GM21390 (cell line): ENCODE data around the gene SDF2.
"Not testable (repeated sequence)": the region's sequence is repeated elsewhere in the genome, so short reads cannot be mapped to it uniquely, and the experiment has no call there.

Source experiments
- ATAC-seq: cut with Tn5 transposase; IDR thresholded peaks from one replicate; pipeline ENCODE4 v1.9.1; 2021; ENCODE audit not compliant: unreplicated experiment

Gene SDF2

DNA sequence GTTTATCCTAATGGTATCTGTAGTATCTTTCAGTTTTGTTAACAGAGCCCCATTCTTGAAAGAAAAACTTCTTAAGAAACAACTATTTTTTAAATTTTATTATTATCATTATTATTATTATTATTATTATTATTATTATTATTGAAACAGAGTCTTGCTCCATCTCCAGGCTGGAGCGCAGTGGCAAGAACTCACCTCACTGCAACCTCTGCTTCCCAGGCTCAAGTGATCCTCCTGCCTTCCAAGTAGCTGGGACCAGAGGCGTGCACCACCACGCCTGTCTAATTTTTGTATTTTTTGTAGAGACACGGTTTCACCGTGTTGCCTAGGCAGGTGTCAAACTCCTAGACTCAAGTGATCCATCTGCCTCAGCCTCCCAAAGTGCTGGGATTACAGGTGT is 23.7 kb upstream of the SDF2 start:
- ATAC-seq, result no peak

DNA sequence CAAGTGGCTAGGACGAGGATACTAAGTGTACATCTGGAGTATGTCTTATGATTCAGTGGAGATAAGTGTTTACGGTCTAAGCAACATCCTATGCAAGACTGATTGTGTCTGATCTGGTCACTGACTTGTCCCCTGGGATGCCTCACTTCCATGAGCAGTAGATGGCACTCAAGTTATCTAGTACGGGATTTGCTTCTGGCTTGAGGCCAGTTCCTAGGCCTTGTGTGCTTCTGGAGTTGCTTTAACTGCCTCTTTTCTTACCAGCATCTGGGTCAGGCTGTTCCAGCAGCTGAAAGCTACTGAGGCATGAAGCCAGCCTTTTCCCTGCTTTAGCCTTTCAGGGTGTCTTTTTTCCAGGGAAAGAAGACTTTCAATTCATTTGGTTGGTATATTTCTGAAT is 23.3 kb upstream of the SDF2 start:
- no peak for ATAC-seq

GRCh38 chr17:28682655-28683054 is 20.9 kb upstream of the SDF2 start:
- no peak for ATAC-seq

DNA sequence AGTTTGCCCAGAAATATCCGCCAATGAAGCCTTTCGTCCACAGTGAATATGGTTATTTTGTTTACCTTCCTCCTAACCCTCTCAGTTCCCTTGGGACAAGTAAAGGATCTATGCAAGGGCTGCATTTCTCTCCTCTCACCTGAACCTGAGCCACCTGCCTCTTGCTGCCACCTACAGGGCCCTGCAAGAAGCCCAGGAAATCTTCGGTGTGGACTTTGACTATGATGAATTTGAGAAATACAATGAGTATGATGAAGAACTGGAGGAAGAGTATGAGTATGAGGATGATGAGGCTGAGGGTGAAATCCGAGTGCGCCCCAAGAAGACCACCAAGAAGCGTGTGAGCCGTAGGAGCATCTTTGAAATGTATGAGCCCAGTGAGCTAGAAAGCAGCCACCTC is 14.3 kb upstream of the SDF2 start:
- no peak for ATAC-seq

- ATAC-seq, result no peak
Measured at GRCh38 chr17:28675490-28675889, 13.8 kb upstream of the SDF2 start.

DNA sequence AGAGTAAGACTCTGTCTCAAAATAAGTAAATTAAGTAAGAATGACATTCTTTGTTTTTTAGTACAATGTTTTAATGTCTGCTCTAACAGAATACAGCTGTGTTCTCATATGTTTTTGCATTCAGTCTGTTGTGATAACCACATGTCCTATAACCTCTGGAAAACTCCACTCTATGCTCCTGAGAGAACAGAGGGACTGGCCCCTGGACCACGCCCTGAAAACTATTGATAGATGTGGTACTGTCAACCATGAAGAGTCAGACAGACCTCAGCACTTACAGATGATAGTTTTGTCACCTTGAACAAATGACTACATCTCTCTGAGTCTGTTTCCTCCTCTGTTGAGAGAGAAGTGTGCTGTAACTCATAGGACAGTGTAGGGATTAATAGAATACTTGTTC is 8.2 kb upstream of the SDF2 start:
- no peak for ATAC-seq

DNA sequence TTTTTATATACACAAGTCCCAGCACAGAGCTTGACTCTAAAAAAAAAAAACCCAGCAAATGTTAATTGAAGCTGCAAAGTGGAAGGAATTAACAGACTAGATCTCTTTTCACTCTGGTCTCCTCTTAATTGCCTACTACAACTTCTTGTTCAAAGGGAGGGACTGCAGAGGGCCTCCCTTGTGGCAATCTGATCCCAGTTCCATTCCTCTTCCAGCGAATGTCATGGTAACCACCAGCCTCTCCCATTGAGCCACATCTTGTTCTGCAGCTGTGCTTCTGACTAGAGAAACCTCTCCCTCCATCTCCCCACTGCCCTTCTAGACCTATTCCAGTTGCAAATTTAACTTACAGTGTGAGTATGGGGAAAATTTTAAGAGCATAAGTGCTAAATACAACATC is 6.2 kb upstream of the SDF2 start:
- no peak for ATAC-seq

GRCh38 chr17:28665994-28666393 is 4.3 kb upstream of the SDF2 start:
- ATAC-seq, result no peak

GRCh38 chr17:28663723-28664122 is 2.0 kb upstream of the SDF2 start:
- no peak for ATAC-seq

- ATAC-seq, result no peak
Measured at GRCh38 chr17:28662527-28662829, 772 bp upstream of the SDF2 start.

DNA sequence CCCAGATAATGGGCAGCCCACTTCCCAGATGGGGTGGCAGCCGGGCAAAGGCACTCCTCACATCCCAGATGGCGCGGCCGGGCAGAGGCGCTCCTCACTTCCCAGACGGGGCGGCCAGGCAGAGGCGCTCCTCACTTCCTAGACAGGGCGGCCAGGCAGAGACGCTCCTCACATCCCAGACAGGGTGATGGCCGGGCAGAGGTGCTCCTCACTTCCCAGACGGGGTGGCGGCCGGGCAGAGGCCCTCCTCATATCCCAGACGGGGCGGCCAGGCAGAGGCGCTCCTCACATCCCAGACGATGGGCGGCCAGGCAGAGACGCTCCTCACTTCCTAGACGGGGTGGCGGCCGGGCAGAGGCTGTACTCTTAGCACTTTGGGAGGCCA is 2.2 kb downstream of the SDF2 start:
- ATAC-seq, result not testable (repeated sequence)

DNA sequence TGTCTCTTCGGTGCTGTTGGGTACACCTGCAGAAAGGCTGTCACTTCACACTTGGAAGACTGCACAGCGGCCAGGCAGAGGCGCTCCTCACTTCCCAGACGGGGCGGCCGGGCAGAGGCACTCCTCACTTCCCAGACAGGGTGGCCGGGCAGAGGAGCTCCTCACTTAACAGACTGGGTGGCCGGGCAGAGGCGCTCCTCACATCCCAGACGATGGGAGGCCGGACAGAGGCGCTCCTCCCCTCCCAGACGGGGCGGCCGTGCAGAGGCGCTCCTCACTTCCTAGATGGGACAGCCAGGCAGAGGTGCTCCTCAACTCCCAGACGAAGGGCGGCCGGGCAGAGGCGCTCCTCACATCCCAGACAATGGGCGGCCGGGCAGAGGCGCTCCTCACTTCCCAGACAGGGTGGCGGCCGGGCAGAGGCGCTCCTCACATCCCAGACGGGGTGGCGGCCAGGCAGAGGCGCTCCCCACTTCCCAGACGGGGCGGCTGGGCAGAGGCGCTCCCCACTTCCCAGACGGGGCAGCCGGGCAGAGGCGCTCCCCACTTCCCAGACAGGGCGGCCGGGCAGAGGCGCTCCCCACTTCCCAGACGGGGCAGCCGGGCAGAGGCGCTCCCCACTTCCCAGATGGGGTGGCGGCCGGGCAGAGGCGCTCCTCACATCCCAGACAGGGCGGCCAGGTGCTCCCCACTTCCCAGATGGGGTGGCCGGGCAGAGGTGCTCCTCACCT is 2.8 kb downstream of the SDF2 start:
- not testable (repeated sequence) for ATAC-seq

DNA sequence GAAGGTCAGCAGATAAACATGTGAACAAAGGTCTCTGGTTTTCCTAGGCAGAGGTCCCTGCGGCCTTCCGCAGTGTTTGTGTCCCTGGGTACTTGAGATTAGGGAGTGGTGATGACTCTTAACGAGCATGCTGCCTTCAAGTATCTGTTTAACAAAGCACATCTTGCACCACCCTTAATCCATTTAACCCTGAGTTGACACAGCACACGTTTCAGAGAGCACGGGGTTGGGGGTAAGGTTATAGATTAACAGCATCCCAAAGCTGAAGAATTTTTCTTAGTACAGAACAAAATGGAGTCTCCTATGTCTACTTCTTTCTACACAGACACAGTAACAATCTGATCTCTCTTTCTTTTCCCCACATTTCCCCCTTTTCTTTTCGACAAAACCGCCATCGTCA is 3.4 kb downstream of the SDF2 start:
- not testable (repeated sequence) for ATAC-seq

DNA sequence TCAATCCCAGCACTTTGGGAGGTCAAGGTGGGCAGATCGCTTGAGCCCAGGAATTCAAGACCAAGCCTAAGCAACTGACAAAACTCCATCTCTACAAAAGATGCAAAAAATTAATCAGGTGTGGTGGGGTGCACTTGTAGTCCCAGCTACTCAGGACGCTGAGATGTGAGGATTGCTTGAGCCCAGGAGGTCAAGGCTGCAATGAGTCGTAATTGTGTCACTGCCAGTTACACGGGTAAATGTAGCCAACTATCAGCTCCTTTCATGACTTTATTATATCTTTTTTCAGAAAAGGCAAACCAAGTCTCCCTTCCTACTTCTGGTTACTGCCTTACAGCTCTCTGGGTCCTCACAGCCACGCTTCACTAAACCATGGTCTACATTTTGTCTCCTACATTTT is 4.0 kb downstream of the SDF2 start:
- no peak for ATAC-seq

GRCh38 chr17:28655160-28655559 is 6.5 kb downstream of the SDF2 start:
- ATAC-seq, result no peak

DNA sequence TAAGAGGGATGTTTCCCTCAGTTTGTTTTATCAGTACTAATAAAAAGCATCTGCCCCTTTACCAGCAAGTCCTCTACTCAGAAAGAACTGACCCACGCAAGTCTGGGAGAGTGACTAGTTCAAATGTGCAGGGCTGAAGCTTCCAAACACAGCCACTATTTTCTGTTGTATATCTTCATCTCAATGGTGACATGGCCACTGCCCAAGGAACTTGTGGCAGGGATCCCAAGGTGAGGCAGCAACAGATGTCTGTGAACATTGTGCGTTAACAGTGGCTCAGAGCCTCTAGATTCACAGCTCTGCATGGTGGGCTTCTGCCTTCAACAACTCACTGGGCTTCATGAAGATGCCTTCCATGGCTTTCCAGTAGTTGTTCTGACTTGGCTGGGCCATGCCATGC is 13.0 kb downstream of the SDF2 start:
- ATAC-seq, result no peak

DNA sequence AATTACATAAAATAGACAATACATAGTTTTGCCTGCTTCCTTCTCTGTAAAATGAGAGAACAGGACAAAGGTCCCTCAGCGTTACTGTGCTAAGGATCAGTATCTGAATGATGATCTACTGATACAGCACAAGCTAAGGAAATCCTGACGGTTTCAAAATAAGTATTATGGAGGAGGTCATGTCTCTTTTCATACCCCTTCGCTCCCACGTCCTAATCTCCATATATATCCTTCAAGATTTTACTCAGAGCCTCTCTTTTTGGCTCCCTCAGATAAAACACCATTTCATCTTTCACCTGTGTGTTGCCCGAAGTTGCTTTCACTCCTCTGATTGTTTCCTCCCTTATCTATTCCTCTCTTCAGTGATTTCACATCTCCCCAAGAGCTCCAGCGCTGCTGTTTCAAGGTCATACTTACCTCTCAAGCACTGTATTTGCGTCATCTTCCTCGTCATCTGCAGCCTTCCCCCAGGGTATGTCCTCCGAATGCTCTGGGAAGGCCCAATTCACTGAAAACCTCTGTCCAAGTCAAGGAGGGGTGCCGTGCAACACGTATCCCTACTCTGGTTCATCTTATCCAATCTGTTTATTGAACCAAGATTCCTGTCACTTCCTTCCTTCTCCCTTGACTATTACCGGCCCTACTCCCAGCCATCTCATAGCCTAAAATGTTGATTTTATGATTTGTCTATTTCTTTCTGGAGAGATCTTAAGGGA is 15.5 kb downstream of the SDF2 start:
- ATAC-seq, result no peak

DNA sequence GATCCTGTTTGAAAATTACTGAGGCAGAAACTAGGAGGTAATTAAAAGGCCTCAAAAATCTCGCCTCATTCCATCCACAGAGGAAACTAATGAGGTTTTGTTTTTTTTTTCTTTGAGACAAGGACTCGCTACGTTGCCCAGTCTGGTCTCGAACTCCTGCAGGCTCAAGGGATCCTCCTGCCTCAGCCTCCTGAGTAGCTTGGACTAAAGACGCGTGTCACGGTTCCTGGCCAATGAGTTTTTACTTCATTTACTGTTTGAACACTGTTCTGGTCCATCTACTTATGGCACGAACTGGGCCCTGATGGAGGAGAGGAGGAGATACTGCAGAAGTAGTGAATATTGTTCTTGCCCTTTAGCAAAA is 16.1 kb downstream of the SDF2 start:
- ATAC-seq, result no peak

GRCh38 chr17:28644787-28645575 is 16.7 kb downstream of the SDF2 start, which contains the start of gene BLTP2:
TSS of gene BLTP2 (minus strand) at chr17:28645158. CDS start at chr17:28645056, 102 bp downstream.
- peak; percentile 82 for ATAC-seq

GRCh38 chr17:28643983-28644786 is 17.5 kb downstream of the SDF2 start:
- peak; percentile 5 for ATAC-seq

DNA sequence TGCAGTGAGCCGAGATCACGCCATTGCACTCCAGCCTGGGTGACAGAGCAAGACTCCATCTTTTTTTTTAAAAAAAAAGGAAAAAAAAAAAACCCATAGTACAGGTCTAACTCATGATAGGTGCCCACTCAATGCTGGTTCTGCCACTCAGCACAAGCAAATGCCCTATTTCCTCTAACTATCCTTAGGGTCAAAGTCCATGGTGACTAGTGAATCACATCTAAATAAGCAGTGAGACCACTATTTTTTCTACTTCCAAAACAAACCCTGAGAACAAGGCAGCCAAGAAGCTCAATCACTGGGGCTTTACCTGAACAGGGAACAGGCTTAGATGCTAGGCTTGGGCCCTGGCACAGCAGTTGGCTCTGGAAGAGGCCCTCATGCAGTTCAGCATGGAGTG is 20.1 kb downstream of the SDF2 start:
- ATAC-seq, result no peak
